ENCODE results near the gene LINC00237. TPM values are rescaled to one million over a fixed set of nuclear protein-coding genes. Genes with fewer than 3 reads are reported as not detected.

The LINC00237 gene
- total and polyA plus RNA-seq, 2 donors (not counting 1 experiment from before 2014, with no cell fraction given), result 0.07 TPM; not detected in 1

GRCh38 chr20:21077809-21078345, 28.3 kb downstream of the LINC00237 start:
- H3K79me2 ChIP-seq (ENCODE audit: control insufficient read depth, insufficient read depth, low read length), result no peaks in the 10 kb centered on the region
- no peaks in the 10 kb centered on the region for H3K4me1 ChIP-seq (ENCODE audit: control insufficient read depth in 2 of 2, insufficient read depth in 2 of 2, low read length in 2 of 2)
- Mint-ChIP-seq H3K4me3 (no peak overlapping the region), H3K4me1 (no peaks in the 10 kb centered on the region), H3K27ac (no peak overlapping the region), H3K27me3 (peaks cover 42% of the 10 kb centered on the region), H3K9me3 (ENCODE audit: insufficient read depth) (no peaks in the 10 kb centered on the region)
- POLR2A ChIA-PET, result interaction anchor here (0.6 kb wide), 1 partner anchor 67 kb away, joined by 3 read pairs; no protein-coding TSS in a partner anchor
- no peak for TF ChIP-seq EZH2 (IDR thresholded peaks at IDR 0.05; ENCODE audit: borderline replicate concordance, insufficient read depth, low read depth, low read length, poor library complexity, severe bottlenecking)
- no peak for TF ChIP-seq CTCF (IDR thresholded peaks at IDR 0.05)
- 81% methylated on average over 3 of the region's 4 CpGs for WGBS (ENCODE audit: insufficient coverage)
- no peak overlapping the region for H3K4me2 ChIP-seq (replicated peaks; ENCODE audit: low read depth, low read length, poor library complexity, severe bottlenecking)
- intact Hi-C loops (cut with micrococcal nuclease), result no loop called here
- H3K27ac ChIP-seq (ENCODE audit: low read length in 2 of 2), result no peak overlapping the region
- CTCF ChIA-PET, result no interaction called here
- ATAC-seq (ENCODE audit: low read depth) (no peak), DNase-seq (no peak)
- no peak overlapping the region for H2AFZ ChIP-seq (ENCODE audit: insufficient read depth, low read depth, low read length, poor library complexity, severe bottlenecking)
- peaks cover 0 to 1% (median 0%) of the 10 kb centered on the region in 3 donors for H3K9me3 ChIP-seq (ENCODE audit: control extremely low read depth in 1 of 3, control insufficient read depth in 2 of 3, insufficient read depth in 1 of 3, low read length in 2 of 3)
- peaks cover 0 to 26% (median 11%) of the 10 kb centered on the region in 4 experiments for H3K27me3 ChIP-seq (replicated peaks in 1 of 4; ENCODE audit: control extremely low read depth in 1 of 4, control insufficient read depth in 3 of 4, insufficient read depth in 4 of 4, low read length in 3 of 4)
- no peak overlapping the region for H3K9ac ChIP-seq (ENCODE audit: low read length)
- no peak overlapping the region for H3K4me3 ChIP-seq (ENCODE audit: control extremely low read depth in 1 of 5, extremely low read depth in 1 of 5, insufficient read depth in 1 of 5, low read depth in 2 of 5, low read length in 4 of 5)
- H4K20me1 ChIP-seq (ENCODE audit: control insufficient read depth, insufficient read depth, low read length, poor library complexity, severe bottlenecking), result no peaks in the 10 kb centered on the region
- H3K36me3 ChIP-seq (replicated peaks in 1 of 2; ENCODE audit: control extremely low read depth in 1 of 2, control insufficient read depth in 1 of 2, extremely low read depth in 1 of 2, insufficient read depth in 2 of 2, low read length in 1 of 2), result no peaks in the 10 kb centered on the region

DNA sequence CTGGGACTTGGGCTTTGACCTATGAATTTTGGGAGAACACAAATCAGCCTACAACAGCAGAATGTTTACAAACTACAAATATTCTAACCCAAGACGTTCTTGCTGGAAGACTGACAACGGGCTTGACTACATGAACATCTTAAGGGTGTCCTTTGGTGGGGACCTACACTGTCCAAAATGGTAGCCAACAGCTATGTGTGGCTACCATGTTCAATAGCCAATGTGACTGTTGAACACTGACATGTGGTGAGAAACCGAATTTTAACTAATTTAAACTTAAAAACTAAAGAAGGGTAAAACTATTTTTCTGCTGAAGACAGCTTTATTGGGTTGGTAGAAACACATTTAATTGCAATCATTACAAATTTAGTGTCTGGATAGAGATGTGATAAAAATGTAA, 30.1 kb downstream of the LINC00237 start:
- Mint-ChIP-seq H3K27me3 (peaks cover 31% of the 10 kb centered on the region), H3K4me1 (no peaks in the 10 kb centered on the region), H3K27ac (no peak overlapping the region), H3K9me3 (ENCODE audit: insufficient read depth) (no peaks in the 10 kb centered on the region), H3K4me3 (no peak overlapping the region)
- Histone ChIP-seq H3K4me1 (ENCODE audit: control insufficient read depth in 2 of 2, insufficient read depth in 2 of 2, low read length in 2 of 2) (no peaks in the 10 kb centered on the region), H3K27ac (ENCODE audit: low read length in 2 of 2) (no peak overlapping the region), H3K9me3 (ENCODE audit: control extremely low read depth in 1 of 3, control insufficient read depth in 2 of 3, insufficient read depth in 1 of 3, low read length in 2 of 3) (no peaks in the 10 kb centered on the region), H3K4me2 (replicated peaks; ENCODE audit: low read depth, low read length, poor library complexity, severe bottlenecking) (no peak overlapping the region), H3K27me3 (replicated peaks in 1 of 4; ENCODE audit: control extremely low read depth in 1 of 4, control insufficient read depth in 3 of 4, insufficient read depth in 4 of 4, low read length in 3 of 4) (peaks cover 0 to 21% (median 10%) of the 10 kb centered on the region in 4 experiments), H2AFZ (ENCODE audit: insufficient read depth, low read depth, low read length, poor library complexity, severe bottlenecking) (no peak overlapping the region), H4K20me1 (ENCODE audit: control insufficient read depth, insufficient read depth, low read length, poor library complexity, severe bottlenecking) (no peaks in the 10 kb centered on the region), H3K4me3 (ENCODE audit: control extremely low read depth in 1 of 5, extremely low read depth in 1 of 5, insufficient read depth in 1 of 5, low read depth in 2 of 5, low read length in 4 of 5) (no peak overlapping the region), H3K9ac (ENCODE audit: low read length) (no peak overlapping the region), H3K79me2 (ENCODE audit: control insufficient read depth, insufficient read depth, low read length) (no peaks in the 10 kb centered on the region), H3K36me3 (replicated peaks in 1 of 2; ENCODE audit: control extremely low read depth in 1 of 2, control insufficient read depth in 1 of 2, extremely low read depth in 1 of 2, insufficient read depth in 2 of 2, low read length in 1 of 2) (no peaks in the 10 kb centered on the region)
- ChIA-PET CTCF (interaction anchor here (1.1 kb wide), 1 partner anchor 429 kb away, joined by 3 read pairs; no protein-coding TSS in a partner anchor), POLR2A (no interaction called here)
- ATAC-seq (ENCODE audit: low read depth) (no peak), DNase-seq (no peak)
- TF ChIP-seq CTCF (IDR thresholded peaks at IDR 0.05) (no peak), EZH2 (IDR thresholded peaks at IDR 0.05; ENCODE audit: borderline replicate concordance, insufficient read depth, low read depth, low read length, poor library complexity, severe bottlenecking) (no peak)
- 90% methylated on average over 2 of the region's 3 CpGs for WGBS (ENCODE audit: insufficient coverage)
- intact Hi-C loops (cut with micrococcal nuclease), result no loop called here

Measured in B cell (primary cell).